Testis (tissue), 2 donors: ENCODE measurements around the gene RBM17.

Source experiments
- CTCF ChIP-seq, 3 experiments: fragments of 450-650 bp in 2 of 3; fragments of 200-600 bp in 1 of 3; sonication (generic) in 1 of 3; IDR thresholded peaks; one replicate each; pipeline ENCODE4 v1.5.1; 2016 to 2019; ENCODE audit warnings: antibody characterized with exemption in 3 of 3, mild to moderate bottlenecking in 2 of 3, moderate library complexity in 1 of 3
- POLR2A ChIP-seq: fragments of 450-650 bp; IDR thresholded peaks from one replicate; pipeline ENCODE4 v1.6.1; 2017; ENCODE audit warnings: antibody characterized with exemption, mild to moderate bottlenecking, moderate library complexity

- no peak for TF ChIP-seq CTCF (IDR thresholded peaks at IDR 0.05)
- no peak for TF ChIP-seq POLR2A
Measured at GRCh38 chr10:6069081-6069931, 19.5 kb upstream of the RBM17 start.
